Astrocyte (in vitro differentiated cells and primary cell): Measurements from ENCODE around the gene FN1.

Experiments used
- CTCF ChIP-seq: IDR thresholded peaks from 2 replicates; pipeline ENCODE4 v1.5.1; 2011; ENCODE audit warnings: low read depth, mild to moderate bottlenecking, inconsistent platforms, low read length, moderate library complexity; ENCODE audit not compliant: insufficient read depth
- EZH2 ChIP-seq: IDR thresholded peaks from 2 replicates; pipeline ENCODE4 v1.6.1; 2012; ENCODE audit warnings: mild to moderate bottlenecking, low read length, inconsistent platforms; ENCODE audit not compliant: insufficient read depth

GRCh38 chr2:215313255-215313613, 122.6 kb downstream of the FN1 start:
- TF ChIP-seq CTCF (no peak), EZH2 (no peak)
